T-helper 1 cell (primary cell): ENCODE data around the gene LAMA2.

Experiments
- DNase-seq, 5 donors: peaks; one replicate each; pipeline ENCODE4 v3.0.0-alpha.2; 2012 to 2020

Gene LAMA2

DNA sequence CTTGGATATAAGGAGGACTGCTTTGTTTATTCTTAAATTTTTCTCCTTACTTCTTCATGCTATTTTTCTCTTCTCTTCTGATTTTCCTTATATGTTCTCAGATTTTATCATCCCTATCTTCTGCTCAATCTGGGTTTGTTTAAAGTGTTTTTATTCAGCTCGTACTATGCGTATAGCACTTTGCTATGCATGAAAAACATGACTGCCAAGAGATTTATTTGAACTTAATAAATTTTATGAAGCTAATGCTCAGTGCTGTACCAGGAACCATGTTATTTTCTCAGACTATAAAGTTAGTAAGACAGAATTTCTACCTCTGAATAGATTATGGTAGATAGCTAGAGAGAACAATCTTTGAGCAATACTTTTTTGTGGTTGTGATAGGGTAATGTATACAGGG lies 305.9 kb downstream of the LAMA2 start:
- no peak for DNase-seq

DNA sequence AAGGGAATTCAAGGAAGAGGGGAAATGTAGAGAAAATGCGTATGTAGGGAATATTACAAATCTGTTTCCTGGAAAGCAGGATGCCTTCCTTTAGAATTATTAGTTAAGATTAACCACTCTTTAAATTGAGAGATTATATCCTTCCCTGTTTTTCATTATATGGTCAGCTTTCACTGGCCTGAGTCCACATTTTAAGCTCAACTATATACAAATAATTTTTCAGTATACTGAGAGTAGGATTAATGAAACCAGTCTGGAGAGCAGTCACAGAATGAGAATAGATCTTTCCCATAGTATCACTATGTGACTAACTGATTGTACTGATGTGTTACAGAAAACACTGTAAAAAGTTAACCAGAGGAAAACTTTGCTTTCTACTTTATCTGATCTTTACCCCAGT lies 306.3 kb downstream of the LAMA2 start:
- DNase-seq: no peak

DNA sequence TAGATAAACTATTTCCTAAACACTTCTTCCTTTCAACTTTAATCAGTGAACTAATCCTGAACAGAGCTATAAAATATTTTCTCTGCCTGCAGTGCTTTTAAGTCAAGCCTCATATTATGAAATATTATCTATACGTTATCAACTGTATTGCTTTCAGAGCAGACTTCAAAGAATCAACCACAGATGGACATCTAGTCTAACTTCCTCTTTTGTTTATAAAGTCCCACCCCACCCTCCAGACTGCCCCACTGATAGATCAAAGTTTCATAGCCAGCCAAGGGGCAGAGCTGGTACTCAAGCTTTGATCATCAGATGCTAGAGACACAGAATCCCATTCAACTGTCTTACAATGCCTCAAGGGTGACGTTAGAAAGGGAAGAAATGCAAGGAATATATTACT lies 308.3 kb downstream of the LAMA2 start:
- no peak for DNase-seq

DNA sequence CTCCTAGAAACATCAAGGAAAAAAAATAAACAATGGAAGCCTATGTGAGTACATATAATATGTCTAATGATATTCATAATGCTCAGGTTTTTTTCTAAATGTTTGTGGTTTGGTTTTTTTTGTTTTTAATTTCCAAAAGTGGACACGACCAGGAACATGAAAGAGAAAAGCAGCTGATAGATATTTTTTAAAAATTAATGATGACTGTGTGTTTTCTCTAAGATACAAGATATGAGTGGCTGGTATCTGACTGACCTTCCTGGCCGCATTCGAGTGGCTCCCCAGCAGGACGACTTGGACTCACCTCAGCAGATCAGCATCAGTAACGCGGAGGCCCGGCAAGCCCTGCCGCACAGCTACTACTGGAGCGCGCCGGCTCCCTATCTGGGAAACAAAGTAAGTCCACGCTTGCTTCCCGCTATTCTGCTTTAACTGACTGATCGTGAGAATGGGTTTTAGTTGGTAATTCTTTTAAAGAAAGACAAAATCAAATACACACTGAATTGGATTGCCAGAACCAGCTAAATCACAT lies 309.6 kb downstream of the LAMA2 start:
- DNase-seq: no peak

DNA sequence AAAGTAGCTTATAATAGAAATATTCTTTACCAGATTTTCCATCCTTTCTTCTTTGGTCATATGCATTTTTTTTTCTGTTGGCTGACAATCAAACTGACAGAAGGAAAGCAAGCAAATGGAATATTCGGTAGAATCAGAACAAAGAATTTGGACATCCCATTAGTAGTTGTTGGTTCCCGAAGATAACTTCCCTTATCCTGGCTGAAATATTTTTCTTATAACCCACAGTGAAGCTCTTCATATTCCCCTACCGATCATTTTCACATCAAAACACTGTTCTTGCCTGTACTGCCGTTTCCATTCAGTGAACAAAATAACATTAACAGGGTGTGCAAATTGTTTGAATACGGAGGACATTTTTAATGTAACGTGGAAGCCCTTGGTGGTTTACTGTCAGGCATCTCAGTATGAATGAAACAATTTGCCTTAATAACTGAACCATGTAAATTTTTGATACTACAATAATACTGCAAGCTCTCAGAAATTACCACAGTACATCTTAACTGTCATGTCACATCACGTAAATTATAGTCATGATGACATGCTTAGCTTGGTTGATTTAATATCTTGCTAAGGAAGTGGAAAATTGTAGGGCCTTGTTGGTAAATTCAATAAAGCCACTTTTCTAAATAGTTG lies 311.5 kb downstream of the LAMA2 start:
- no peak for DNase-seq

DNA sequence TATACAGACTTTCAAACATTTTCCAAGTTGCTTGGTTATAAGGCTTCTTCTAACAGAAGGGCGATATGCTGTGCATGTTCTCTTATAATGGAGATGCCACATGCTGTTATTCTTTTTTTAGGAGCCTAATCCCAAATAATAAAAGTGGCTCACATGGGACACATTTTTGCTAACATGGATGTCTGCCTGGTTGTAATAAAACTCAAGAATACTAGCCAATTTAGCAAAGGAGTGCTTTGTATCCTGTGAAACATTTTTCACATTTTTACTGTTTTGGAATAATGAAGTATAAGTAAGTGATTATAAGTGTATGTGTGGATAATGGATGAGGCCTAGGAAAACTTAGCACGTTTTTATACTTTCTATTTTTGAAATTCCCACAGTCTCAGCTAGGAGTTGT lies 312.2 kb downstream of the LAMA2 start:
- no peak for DNase-seq

DNA sequence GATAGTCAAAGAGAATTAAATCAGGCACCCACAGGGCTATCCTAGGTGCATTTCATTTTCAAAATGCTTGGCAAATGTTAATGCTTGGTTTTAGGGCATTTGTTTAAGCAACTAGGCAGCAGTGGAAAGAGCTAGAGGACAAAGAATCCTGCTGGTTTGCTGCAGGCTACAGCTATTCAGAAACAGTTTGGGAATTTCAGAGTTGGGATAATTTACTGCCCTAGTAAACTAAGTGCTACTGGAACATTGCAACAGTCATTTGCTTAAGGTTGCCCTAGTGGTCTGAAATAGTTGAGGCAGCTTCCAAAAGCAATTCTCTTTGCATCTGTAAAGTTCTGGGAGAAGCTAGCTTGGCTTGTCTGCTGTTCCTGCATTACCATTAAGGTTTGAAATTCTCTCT lies 312.7 kb downstream of the LAMA2 start:
- DNase-seq: no peak

DNA sequence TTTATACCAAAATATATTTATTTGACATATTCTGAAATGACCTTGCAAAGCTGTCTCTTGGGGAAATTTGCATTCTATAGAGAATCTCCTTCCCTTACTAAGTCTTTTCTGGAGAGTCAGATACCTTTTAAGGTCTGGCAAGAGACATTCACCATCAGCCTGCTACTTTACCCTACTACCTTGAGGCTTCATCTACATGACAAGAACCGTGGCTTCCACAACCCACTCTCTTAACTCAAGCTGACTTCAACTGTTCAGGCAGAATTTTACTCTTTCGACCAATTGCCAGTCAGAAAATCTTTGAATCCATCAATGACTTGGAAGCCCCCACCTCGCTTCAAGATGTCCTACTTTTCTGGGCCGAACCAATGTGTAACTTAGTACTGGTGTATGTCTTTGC lies 314.2 kb downstream of the LAMA2 start:
- DNase-seq: no peak

DNA sequence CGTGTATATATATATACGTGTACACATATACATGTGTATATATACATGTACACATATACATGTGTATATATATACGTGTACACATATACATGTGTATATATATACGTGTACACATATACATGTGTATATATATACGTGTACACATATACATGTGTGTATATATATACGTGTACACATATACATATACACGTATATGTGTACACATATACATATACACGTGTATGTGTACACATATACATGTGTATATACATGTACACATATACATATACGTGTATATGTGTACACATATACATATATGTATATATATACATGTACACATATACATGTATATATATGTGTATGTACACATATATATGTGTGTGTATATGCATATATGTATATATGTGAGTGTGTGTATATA lies 317.2 kb downstream of the LAMA2 start:
- no peak for DNase-seq

DNA sequence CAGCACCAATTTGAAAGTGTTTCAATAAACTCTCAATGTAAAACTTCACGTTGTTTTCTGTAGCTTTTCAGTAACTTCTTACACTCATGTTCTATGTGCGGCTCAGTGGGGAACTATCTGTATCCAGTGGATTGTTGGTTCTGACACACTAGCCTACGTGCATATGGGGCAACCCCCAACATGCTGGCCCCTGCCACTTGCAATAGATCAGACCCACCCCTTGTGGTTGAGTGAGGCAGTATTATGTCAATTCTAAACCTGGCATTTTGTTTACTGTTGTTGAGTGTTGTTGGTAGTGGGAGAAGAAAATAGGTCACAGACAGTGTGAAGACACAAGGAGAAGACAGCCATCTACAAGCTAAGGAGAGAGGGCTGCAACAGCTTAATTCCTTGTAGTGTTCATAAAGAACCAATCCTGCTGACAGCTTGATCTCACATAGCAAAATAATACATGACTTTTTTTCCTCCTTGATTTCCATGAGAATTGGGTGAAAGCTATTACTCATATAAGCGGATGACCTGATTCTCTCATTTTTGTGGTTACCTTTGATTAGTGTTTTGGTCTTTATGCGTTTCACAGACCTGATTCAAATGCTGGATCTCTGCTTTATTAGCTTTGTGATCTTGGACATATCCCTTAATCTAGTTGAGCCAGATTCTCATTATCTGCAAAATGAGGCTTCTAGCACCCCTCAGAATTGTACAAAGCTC lies 320.4 kb downstream of the LAMA2 start:
- DNase-seq: no peak

DNA sequence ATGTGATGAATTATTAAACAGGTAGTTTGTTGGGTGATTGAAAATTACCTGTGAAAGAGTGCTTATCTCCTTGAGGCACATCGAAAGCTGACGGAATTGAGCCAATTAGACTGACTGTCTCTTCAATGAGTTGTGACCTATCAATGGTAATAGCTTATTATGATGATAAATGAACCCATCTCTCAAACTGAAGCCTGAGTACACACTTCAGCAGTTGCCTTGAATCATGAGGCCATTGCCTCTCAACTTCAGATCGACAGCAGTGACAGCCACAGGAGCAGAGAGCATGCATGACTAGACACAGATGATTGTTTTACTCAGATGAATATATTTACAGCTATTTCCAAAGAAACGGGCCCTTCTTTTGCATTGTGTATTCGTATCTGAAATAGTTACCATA lies 323.9 kb downstream of the LAMA2 start:
- DNase-seq: no peak

DNA sequence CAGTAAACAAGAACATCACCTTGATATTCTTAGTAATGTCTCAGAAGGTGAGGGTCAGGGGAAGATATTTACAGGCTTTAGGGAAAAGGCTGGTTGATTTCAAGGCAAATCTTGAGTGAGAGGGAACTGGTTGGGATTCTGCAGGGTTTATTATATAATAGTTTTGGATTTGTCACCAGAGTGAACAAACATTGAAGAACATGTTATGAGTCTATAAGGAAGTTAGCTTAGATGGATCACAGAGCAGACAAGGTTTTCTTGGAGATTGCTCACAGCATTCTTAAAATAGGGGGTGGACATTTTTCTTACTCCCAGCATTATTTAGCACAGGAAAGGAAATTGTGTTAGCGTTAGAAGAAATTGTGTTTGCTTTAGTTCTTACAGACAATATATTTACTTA lies 324.9 kb downstream of the LAMA2 start:
- no peak for DNase-seq

DNA sequence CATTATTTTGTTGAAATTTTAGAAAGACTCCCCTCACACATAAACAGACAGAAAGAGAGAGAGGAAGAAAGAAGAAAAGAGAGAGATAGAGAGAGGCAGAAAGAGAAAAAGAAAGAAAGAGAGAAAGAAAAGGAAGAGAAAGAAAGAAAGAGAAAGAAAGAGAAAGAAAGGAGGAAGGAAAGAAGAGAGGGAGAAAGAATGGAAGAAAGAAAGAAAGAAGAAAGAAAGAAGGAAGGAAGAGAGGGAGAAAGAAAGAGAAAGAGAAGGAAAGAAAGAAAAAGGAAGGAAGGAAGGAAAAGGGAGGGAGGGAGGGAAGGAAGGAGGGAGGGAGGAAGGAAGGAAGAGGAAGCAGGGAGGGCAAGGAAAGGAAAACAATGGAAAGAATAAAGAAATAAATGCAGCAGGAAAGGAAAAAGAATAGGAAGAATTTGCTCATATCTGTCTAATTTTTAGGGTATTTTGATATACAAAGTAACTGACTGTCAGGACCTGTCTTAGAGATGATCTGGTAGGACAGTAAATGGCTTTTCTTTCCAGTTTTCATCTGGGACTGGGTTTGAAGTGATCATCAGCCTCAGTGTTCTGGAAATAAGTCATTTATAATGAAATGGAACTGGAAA lies 325.6 kb downstream of the LAMA2 start:
- no peak for DNase-seq

DNA sequence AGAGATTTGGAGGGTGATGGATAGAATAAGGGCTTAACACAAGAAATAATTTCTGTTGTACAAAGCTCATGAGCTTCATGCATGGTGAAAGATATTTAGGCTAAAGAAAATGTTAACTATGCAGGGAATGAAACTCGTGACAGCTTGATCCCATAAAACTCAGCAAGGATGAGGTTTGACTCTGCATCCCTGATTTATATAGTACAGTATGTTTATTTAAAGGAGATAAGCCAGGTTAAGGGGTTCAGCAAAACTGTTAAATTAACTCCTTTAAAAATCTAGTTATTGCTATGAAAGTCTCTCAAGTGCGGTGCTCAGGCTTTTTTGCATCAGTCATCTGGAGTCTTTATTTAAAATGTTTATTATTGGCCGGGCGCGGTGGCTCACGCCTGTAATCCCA lies 326.4 kb downstream of the LAMA2 start:
- no peak for DNase-seq

DNA sequence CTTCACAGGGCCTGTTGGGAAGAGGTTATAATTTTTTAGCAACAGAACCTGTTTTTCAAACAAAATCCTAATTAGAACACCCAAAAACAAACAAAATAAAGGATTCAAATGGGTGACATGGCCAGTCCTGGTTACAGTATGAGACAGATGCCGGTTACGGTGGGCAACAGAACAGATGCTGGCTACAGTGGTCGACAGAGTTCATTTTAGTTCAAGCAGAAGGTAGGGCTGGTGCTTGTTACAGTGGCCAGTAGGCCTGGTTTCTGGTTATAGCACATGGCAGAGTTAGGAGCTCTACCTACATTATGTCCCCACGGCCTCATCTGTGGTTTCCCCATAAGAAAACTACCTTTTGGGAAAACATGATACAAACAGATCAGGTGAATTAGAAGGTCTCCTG lies 327.7 kb downstream of the LAMA2 start:
- DNase-seq: no peak

DNA sequence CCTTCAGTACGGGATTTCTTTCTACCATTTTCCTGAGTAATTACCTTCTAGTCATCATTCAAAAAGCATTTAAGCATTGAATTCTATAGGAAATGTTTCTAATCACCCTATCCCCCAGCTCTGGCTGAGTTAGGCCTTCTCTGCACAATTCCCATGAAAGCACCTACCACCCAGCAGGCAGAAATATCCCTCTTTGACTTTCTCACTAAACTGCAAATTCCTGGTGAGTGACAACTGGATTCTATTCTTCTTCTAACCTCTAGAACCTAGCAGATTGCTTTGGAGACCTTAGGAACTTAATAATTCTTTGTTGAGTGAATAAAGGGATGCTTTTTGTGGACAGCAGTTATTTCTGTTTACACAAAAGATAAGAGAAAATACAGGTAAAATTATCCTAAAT lies 328.7 kb downstream of the LAMA2 start:
- DNase-seq: no peak

DNA sequence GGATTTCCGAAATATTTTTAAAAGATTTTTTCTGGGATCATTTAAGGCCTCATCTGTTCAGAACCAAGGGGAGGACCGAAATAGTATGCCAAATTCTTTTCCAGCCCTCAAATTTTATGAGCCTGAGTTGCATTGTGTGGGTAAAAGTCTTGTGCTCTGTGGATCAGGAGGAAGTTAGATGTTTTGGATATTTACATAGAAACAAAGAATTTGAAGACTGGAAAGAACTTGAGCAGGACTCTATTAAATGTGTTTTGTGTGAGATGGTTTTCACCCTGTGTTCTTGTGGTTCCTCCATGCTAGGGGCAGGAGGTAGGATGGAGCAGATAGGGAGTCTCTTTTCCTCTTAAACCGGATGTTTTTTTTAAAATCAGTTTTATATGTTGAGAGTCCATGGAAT lies 329.1 kb downstream of the LAMA2 start:
- DNase-seq: no peak

DNA sequence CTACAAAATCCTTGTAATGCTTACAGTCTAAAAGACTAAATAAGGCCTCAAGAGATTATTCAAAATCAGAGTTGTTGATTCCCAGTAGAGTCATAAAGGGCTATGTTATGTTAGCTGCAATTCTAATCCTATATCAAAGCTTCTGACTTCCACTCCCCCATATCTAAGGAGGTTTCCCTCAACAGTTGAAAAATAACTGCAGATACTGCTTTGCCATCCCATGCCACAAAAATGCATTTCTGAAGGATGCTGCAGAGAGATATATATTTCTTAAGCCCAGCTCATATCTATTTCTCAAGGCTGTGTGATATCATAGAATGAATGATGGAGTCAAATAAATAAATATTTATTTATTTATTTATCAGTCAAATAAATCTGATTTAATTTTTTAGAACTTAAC lies 332.3 kb downstream of the LAMA2 start:
- no peak for DNase-seq

DNA sequence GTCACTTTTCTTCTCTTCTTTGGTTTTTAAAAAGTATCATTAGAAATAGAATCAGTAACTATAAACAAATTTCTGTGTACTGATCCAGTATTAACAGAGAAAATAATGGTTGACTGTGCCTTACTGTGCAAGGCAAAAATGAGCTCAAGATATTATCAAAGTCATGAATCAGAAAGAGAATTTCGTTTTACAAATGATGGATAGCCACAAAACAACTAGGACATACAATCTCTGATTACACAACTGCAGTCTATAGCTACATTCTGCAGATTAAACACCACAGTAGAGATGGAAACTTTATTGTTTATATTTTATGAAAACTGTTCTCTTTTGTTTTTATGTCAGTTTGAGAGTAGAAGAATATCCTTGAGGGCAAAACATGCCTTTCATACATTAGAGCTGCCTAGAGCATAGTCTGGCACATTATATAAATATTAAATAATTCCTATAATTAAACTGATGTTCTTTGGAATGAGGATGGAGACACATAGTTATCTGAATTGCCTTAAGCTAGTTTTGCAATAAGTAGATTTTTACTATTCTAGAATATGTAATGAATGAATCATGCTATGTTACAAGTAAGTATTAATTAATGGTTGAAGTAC lies 333.1 kb downstream of the LAMA2 start:
- no peak for DNase-seq

DNA sequence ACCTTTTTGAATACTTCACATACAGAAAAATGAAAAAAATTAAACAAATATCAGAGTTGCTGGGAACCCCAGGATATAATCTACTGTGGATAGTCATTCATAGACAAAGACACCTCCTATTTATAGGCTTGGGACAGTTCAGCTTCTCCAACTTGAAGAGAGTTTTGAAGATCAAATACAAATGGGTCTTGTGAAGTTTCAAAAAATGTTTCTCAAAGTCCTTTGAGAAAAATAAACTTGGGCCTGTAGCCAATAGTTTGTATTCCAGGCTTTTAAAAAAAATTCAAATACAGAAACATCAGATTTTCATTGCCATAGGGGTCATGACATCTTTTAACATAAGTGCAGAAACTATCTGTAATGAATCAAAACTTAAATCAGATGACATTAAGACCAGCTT lies 334.8 kb downstream of the LAMA2 start:
- DNase-seq: no peak

DNA sequence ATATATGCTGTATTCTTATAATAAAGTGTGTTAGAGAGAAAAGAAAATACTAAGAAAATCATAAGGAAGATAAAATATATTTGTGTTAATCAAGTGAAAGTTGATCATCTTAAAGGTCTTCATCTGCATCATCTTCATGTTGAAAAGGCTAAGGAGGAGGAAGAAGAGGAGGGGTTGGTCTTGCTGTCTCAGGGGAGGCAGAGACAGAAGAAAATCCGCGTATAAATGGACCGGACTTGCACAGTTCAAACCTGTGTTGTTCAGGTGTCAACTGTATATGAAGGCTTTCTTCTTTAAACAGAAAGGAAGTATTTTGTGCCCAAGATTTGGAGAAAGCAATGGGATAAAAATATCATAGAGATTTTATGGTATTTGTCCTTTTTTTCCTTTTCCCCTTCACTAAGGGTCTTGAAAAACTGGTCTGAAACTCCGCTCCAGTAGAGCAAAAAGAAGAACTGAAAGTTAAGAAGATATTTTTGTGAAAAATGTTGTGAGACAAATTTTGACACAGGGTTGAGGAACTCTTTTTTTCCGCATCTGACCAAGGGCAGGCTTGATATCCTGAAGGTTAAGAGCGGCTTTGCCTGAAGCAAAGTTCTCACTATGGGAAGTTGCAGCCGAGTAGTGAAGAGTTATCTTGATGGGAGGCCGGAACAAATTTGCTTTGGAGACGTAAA lies 350.7 kb downstream of the LAMA2 start:
- DNase-seq: no peak

DNA sequence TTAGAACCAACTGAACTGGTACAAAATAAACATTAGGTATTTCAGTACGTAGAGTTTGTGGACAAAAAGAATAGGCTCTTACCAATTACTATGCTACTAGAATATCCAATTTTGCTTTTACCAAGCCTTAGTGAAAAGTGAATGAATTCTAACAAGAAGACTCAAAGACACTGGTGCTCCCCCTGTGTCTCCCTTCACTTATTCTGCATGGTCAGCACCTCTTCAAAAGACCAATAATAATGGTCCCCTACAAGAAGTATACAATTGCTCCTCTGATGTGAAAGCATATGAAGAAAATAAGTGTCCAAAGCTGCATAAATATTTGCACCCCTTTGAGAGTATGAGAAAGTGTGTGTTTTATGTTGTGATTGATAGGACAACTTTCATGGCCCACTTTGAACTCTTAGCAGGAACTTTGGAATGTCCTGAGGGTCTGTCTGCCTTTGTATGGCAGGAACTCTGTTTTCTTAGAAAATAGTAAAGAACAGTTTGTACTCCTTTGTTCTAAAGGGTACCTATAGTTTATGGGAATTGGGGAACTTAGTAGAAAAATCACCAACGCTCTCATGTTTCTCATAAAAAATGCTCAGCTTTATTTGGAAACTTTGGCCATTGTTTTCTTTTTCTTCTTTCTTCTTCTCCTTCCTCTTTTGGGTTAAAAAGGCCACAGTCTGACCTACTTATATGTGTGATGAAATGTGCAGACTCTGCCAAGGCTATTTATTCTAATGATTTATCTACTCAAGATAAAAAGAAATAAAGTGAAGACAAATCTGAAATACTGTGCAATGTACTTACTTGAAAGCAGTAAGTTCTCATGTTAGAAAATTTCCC lies 352.4 kb downstream of the LAMA2 start:
- no peak for DNase-seq
